Measurements from ENCODE around the gene MRPL23.

DNA sequence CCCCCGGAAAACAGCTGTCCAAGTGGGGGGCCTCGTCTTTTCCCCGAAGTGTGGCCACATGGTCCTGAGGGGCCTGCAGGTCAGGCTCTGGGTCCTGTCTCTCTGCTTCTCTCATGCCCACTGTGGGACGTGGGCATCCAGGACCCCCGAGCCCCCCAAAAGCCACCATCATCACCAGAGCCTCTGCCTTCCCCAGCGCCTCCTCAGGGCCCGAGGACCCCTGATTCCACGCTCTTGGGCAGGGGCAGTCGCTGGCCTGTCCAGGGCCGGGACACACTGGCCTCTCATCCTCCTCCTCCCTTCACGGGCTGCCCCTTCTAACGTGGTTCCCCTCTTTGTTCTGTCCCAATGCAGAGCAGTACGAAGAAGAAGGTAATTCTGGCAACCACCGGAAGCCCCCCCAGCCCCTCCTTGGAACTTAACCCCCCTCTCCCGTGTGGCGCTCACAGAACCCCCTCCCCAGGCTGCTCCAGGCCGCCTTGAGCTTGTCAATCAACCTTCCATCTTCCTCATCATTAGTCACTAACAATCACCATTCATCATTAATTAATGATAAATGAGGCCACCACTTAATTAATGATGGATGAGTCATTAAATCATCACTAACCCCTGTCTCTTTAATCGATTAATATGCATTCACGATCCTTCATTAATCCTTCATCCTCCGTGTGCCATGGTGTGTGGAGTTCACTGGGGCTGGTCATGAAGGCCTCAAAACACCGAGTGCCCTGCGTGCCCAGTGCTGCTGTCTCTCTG is 23.8 kb upstream of the MRPL23 start:
- no peak for TF ChIP-seq CTCF (IDR thresholded peaks at IDR 0.05; ENCODE audit: insufficient read depth, low read depth, low read length)
- TF ChIP-seq EZH2 (IDR thresholded peaks at IDR 0.05; ENCODE audit: insufficient read depth, low read length) = no peak

Data from astrocyte (in vitro differentiated cells and primary cell).